H9 (cell line): ENCODE results near the gene PDE2A. TPM values are rescaled to one million over a fixed set of nuclear protein-coding genes. Genes with fewer than 3 reads are reported as not detected.

Source experiments
- DNase-seq: peaks from one replicate; pipeline ENCODE4 v3.0.0-alpha.2; 2017
- H2AFZ ChIP-seq: one replicate; pipeline ENCODE4 v1.6.1; 2013; ENCODE audit warnings: mild to moderate bottlenecking, low read length, control low read depth, moderate library complexity
- H2AK5ac ChIP-seq: 2 replicates; pipeline ENCODE4 v1.6.1; 2013; ENCODE audit warnings: low read length, control low read depth, mixed read lengths; ENCODE audit not compliant: insufficient read length
- H2BK120ac ChIP-seq: one replicate; pipeline ENCODE4 v1.6.1; 2013; ENCODE audit warnings: low read depth, mild to moderate bottlenecking, low read length, control low read depth, inconsistent platforms; ENCODE audit not compliant: poor library complexity, severe bottlenecking
- H2BK12ac ChIP-seq: 2 replicates; pipeline ENCODE4 v1.6.1; 2013; ENCODE audit warnings: low read length, control low read depth, mixed read lengths, low read depth; ENCODE audit not compliant: insufficient read length
- H2BK15ac ChIP-seq: 2 replicates; pipeline ENCODE4 v1.6.1; 2013; ENCODE audit warnings: low read depth, low read length, control low read depth
- H2BK20ac ChIP-seq: one replicate; pipeline ENCODE4 v1.6.1; 2013; ENCODE audit warnings: low read depth, mild to moderate bottlenecking, low read length, control low read depth, inconsistent platforms; ENCODE audit not compliant: poor library complexity, severe bottlenecking
- H2BK5ac ChIP-seq: 2 replicates; pipeline ENCODE4 v1.6.1; 2013; ENCODE audit warnings: low read length, control low read depth, mixed read lengths; ENCODE audit not compliant: insufficient read length
- H3K14ac ChIP-seq: 2 replicates; pipeline ENCODE4 v1.6.1; 2013; ENCODE audit warnings: low read length, control low read depth; ENCODE audit not compliant: insufficient read depth
- H3K18ac ChIP-seq: 2 replicates; pipeline ENCODE4 v1.6.1; 2013; ENCODE audit warnings: low read depth, mild to moderate bottlenecking, mixed read lengths, low read length, control low read depth; ENCODE audit not compliant: insufficient read length
- H3K23ac ChIP-seq: 2 replicates; pipeline ENCODE4 v1.6.1; 2013; ENCODE audit warnings: low read length, control low read depth, mixed read lengths, low read depth; ENCODE audit not compliant: insufficient read length
- H3K23me2 ChIP-seq: 2 replicates; pipeline ENCODE4 v1.6.1; 2013; ENCODE audit warnings: low read depth, mild to moderate bottlenecking, mixed read lengths, low read length, control low read depth; ENCODE audit not compliant: insufficient read length, poor library complexity, severe bottlenecking
- H3K27ac ChIP-seq: 2 replicates; pipeline ENCODE4 v1.5.1; 2013; ENCODE audit warnings: low read length, control low read depth, mixed read lengths, low read depth; ENCODE audit not compliant: insufficient read length
- H3K27me3 ChIP-seq: 2 replicates; pipeline ENCODE4 v1.6.1; 2013; ENCODE audit warnings: low read length, control low read depth, inconsistent platforms; ENCODE audit not compliant: insufficient read depth
- H3K4ac ChIP-seq: 2 replicates; pipeline ENCODE4 v1.6.1; 2013; ENCODE audit warnings: low read depth, mild to moderate bottlenecking, control low read depth, inconsistent platforms, low read length, moderate library complexity
- H3K4me1 ChIP-seq: 2 replicates; pipeline ENCODE4 v1.6.1; 2013; ENCODE audit warnings: low read length, control low read depth, inconsistent platforms; ENCODE audit not compliant: insufficient read depth
- H3K4me2 ChIP-seq: 2 replicates; pipeline ENCODE4 v1.6.1; 2013; ENCODE audit warnings: low read length, control low read depth, mixed read lengths; ENCODE audit not compliant: insufficient read length, insufficient read depth
- H3K56ac ChIP-seq: 2 replicates; pipeline ENCODE4 v1.6.1; 2013; ENCODE audit warnings: low read depth, mild to moderate bottlenecking, mixed read lengths, low read length, control low read depth; ENCODE audit not compliant: insufficient read length
- H3K79me1 ChIP-seq: 2 replicates; pipeline ENCODE4 v1.6.1; 2013; ENCODE audit warnings: low read depth, mild to moderate bottlenecking, moderate library complexity, low read length, control low read depth, inconsistent platforms; ENCODE audit not compliant: insufficient read depth, poor library complexity, severe bottlenecking
- H3K79me2 ChIP-seq: 2 replicates; pipeline ENCODE4 v1.6.1; 2013; ENCODE audit warnings: low read length, control low read depth, inconsistent platforms; ENCODE audit not compliant: insufficient read depth
- H3K9ac ChIP-seq: 2 replicates; pipeline ENCODE4 v1.6.1; 2013; ENCODE audit warnings: low read length, control low read depth, mixed read lengths; ENCODE audit not compliant: insufficient read length; ENCODE audit errors: extremely low read depth
- H3K9me3 ChIP-seq: one replicate; pipeline ENCODE4 v1.6.1; 2013; ENCODE audit warnings: low read depth, low read length, inconsistent platforms; ENCODE audit not compliant: control insufficient read depth
- H3T11ph ChIP-seq: one replicate; pipeline ENCODE4 v1.6.1; 2013; ENCODE audit warnings: mild to moderate bottlenecking, low read length, control low read depth, inconsistent platforms
- H4K20me1 ChIP-seq: one replicate; pipeline ENCODE4 v1.6.1; 2013; ENCODE audit not compliant: control insufficient read depth, insufficient read length, insufficient read depth
- H4K5ac ChIP-seq: 2 replicates; pipeline ENCODE4 v1.6.1; 2013; ENCODE audit warnings: low read depth, mild to moderate bottlenecking, mixed read lengths, low read length, control low read depth; ENCODE audit not compliant: insufficient read length
- H4K8ac ChIP-seq: replicated peaks from 2 replicates; pipeline ENCODE4 v1.6.1; 2013; ENCODE audit warnings: low read length, control low read depth, mixed read lengths, low read depth; ENCODE audit not compliant: insufficient read length
- H4K91ac ChIP-seq: 2 replicates; pipeline ENCODE4 v1.6.1; 2013; ENCODE audit warnings: low read depth, mild to moderate bottlenecking, moderate library complexity, mixed read lengths, low read length, control low read depth; ENCODE audit not compliant: insufficient read length
- H3K27ac Mint-ChIP-seq, 3 experiments: 2 replicates in 2 of 3; 3 replicates in 1 of 3; pipeline ENCODE4 v1.8.0; 2020 to 2021; ENCODE audit warnings: mixed read lengths in 3 of 3, mild to moderate bottlenecking in 1 of 3, moderate library complexity in 1 of 3
- H3K27me3 Mint-ChIP-seq: 2 replicates; pipeline ENCODE4 v1.8.0; 2021; ENCODE audit warnings: low read depth, mild to moderate bottlenecking, moderate library complexity, mixed read lengths
- H3K36me3 Mint-ChIP-seq, 3 experiments: 2 replicates in 2 of 3; 3 replicates in 1 of 3; pipeline ENCODE4 v1.8.0; 2020 to 2021; ENCODE audit warnings: low read depth in 3 of 3, mixed read lengths in 3 of 3; ENCODE audit not compliant: insufficient read depth in 1 of 3
- H3K4me1 Mint-ChIP-seq, 2 experiments: 2 replicates each; pipeline ENCODE4 v1.8.0; 2020; ENCODE audit warnings: mixed read lengths in 2 of 2
- H3K4me3 Mint-ChIP-seq, 2 experiments: 2 replicates in 1 of 2; 3 replicates in 1 of 2; pipeline ENCODE4 v1.8.0; 2020 to 2021; ENCODE audit warnings: mild to moderate bottlenecking in 2 of 2, mixed read lengths in 2 of 2, moderate library complexity in 1 of 2
- H3K9me3 Mint-ChIP-seq, 2 experiments: 2 replicates in 1 of 2; 3 replicates in 1 of 2; pipeline ENCODE4 v1.8.0; 2020; ENCODE audit warnings: mild to moderate bottlenecking in 2 of 2, mixed read lengths in 2 of 2, moderate library complexity in 1 of 2
- CTCF ChIP-seq: fragments of 200-600 bp; sonication (generic); conservative IDR thresholded peaks from 3 replicates; pipeline ENCODE4 v1.8.0; 2021; ENCODE audit warnings: antibody characterized with exemption, mild to moderate bottlenecking
- WGBS: extraction: QIAGEN DNeasy Blood & Tissue Kit; methylation state at CpG from one replicate; pipeline ENCODE4 v1.1.7; 2013; ENCODE audit warnings: missing lambda C conversion rate, low lambda C conversion rate, mixed read lengths; ENCODE audit not compliant: insufficient read length; ENCODE audit errors: extremely low coverage; 5-methylcytosine and 5-hydroxymethylcytosine counted together
- total RNA-seq: library from RNA; stranded (reverse); gene quantifications from 2 replicates; pipeline ENCODE4 v1.2.1, GENCODE V29; 2021

The PDE2A gene
- total RNA-seq, 1 experiment from 2014 or later: 3.4 TPM

- no peak overlapping the region for H3K14ac ChIP-seq
- no peak for TF ChIP-seq CTCF
- H4K91ac ChIP-seq: no peak overlapping the region
- H2BK20ac ChIP-seq: no peak overlapping the region
- no peak overlapping the region for H3K27ac ChIP-seq
- H3K79me1 ChIP-seq: no peaks in the 10 kb centered on the region
- no peaks in the 10 kb centered on the region for H3K9me3 ChIP-seq
- H2BK12ac ChIP-seq: no peak overlapping the region
- no peaks in the 10 kb centered on the region for H3K79me2 ChIP-seq
- H3K4ac ChIP-seq: no peak overlapping the region
- H3K4me2 ChIP-seq: no peak overlapping the region
- no peaks in the 10 kb centered on the region for H3K27me3 ChIP-seq
- WGBS: no CpG with 5 or more reads among the region's 24 CpGs
- Mint-ChIP-seq H3K9me3 (no peaks in the 10 kb centered on the region), H3K4me1 (peaks cover 6 to 11% of the 10 kb centered on the region in 2 experiments), H3K27ac (peak overlapping the region in 1 of 3 experiments; percentile 1; a peak in 3 of 7 replicates), H3K36me3 (peaks cover 0 to 37% (median 19%) of the 10 kb centered on the region in 3 experiments; a peak in 5 of 7 replicates), H3K4me3 (no peak overlapping the region), H3K27me3 (peaks cover 7% of the 10 kb centered on the region)
- no peak overlapping the region for H3K9ac ChIP-seq
- no peak overlapping the region for H2AK5ac ChIP-seq
- H2BK15ac ChIP-seq: no peak overlapping the region
- H2BK120ac ChIP-seq: no peak overlapping the region
- no peaks in the 10 kb centered on the region; the same call in 1 of the 2 replicates for H3K4me1 ChIP-seq
- H3K23ac ChIP-seq: no peak overlapping the region
- H4K20me1 ChIP-seq: no peaks in the 10 kb centered on the region
- no peak overlapping the region for H2AFZ ChIP-seq
- H3K23me2 ChIP-seq: no peaks in the 10 kb centered on the region
- H2BK5ac ChIP-seq: no peak overlapping the region
- no peak overlapping the region for H4K8ac ChIP-seq
- no peak for DNase-seq
- no peak overlapping the region for H3K18ac ChIP-seq
- no peak overlapping the region for H4K5ac ChIP-seq
- H3K56ac ChIP-seq: no peak overlapping the region
- no peak overlapping the region for H3T11ph ChIP-seq
Measured at GRCh38 chr11:72685560-72686480, 11.6 kb upstream of the PDE2A start.
